ENCODE data around the gene RPP25L. TPM values are rescaled to one million over a fixed set of nuclear protein-coding genes. Genes with fewer than 3 reads are reported as not detected.

Gene RPP25L
- total RNA-seq, 4 donors from 2014 or later = 25.1 to 37.4 (median 28.0) TPM

GRCh38 chr9:34651876-34652601, 40.1 kb upstream of the RPP25L start, which contains the start of gene IL11RA:
TSS of gene IL11RA (plus strand) at chr9:34652185. CDS start at chr9:34655218, 3,033 bp downstream.
- Histone ChIP-seq H3K36me3 (peaks cover 0 to 21% (median 3%) of the 10 kb centered on the region in 3 donors), H3K27me3 (no peaks in the 10 kb centered on the region), H3K27ac (peak within 1 kb of the TSS; percentile 54 to 88 (median 84)), H3K4me1 (peaks cover 43 to 73% (median 57%) of the 10 kb centered on the region in 3 donors), H3K9me3 (no peaks in the 10 kb centered on the region), H3K4me3 (peak within 1 kb of the TSS; percentile 18 to 63 (median 37))
- intact Hi-C loops (cut with DNase I) = no loop called here
- DNase-seq = no peak
- TF ChIP-seq POLR2A (IDR thresholded peaks at IDR 0.05) = peak in 2 of 4 donors; percentile 9 to 25
- TF ChIP-seq CTCF (IDR thresholded peaks at IDR 0.05) = no peak
- 4 to 5% methylated on average over 5 to 8 of the region's 24 CpGs for WGBS, 2 donors

- Histone ChIP-seq H3K36me3 (peaks cover 0 to 21% (median 3%) of the 10 kb centered on the region in 3 donors), H3K27ac (peak overlapping the region; percentile 54 to 88 (median 84)), H3K4me3 (peak overlapping the region in 3 of 4 donors; percentile 33 to 63 (median 41)), H3K4me1 (peaks cover 44 to 79% (median 58%) of the 10 kb centered on the region in 3 donors), H3K27me3 (no peaks in the 10 kb centered on the region), H3K9me3 (no peaks in the 10 kb centered on the region)
- DNase-seq = no peak
- 6 to 54% methylated on average over 3 to 4 of the region's 4 CpGs for WGBS, 2 donors
- TF ChIP-seq POLR2A (IDR thresholded peaks at IDR 0.05) (no peak), CTCF (IDR thresholded peaks at IDR 0.05) (no peak)
- intact Hi-C loops (cut with DNase I) = no loop called here
Measured at GRCh38 chr9:34651321-34651720, 39.4 kb upstream of the RPP25L start.

GRCh38 chr9:34650816-34651215, 38.9 kb upstream of the RPP25L start:
- Histone ChIP-seq H3K4me3 (no peak overlapping the region), H3K36me3 (peaks cover 0 to 21% (median 3%) of the 10 kb centered on the region in 3 donors), H3K27ac (peak overlapping the region in 3 of 4 donors; percentile 81 to 88 (median 88)), H3K4me1 (peaks cover 44 to 83% (median 58%) of the 10 kb centered on the region in 3 donors), H3K27me3 (no peaks in the 10 kb centered on the region), H3K9me3 (no peaks in the 10 kb centered on the region)
- intact Hi-C loops (cut with DNase I) = no loop called here
- TF ChIP-seq CTCF (IDR thresholded peaks at IDR 0.05) (no peak), POLR2A (IDR thresholded peaks at IDR 0.05) (no peak)
- WGBS, 2 donors = 100% methylated on average over 1 of the region's 5 CpGs; no CpG with 5 or more reads in 1 of the 2 donors
- DNase-seq = no peak

- TF ChIP-seq POLR2A (IDR thresholded peaks at IDR 0.05) = no peak
- TF ChIP-seq CTCF (IDR thresholded peaks at IDR 0.05) = no peak
- Histone ChIP-seq H3K27ac (no peak overlapping the region), H3K4me3 (no peak overlapping the region), H3K9me3 (no peaks in the 10 kb centered on the region), H3K4me1 (peaks cover 36 to 62% (median 40%) of the 10 kb centered on the region in 3 donors), H3K36me3 (peaks cover 0 to 21% (median 3%) of the 10 kb centered on the region in 3 donors), H3K27me3 (no peaks in the 10 kb centered on the region)
- DNase-seq = no peak
- WGBS, 2 donors = 93% methylated on average over 6 to 7 of the region's 8 CpGs
- intact Hi-C loops (cut with DNase I) = no loop called here
Measured at GRCh38 chr9:34648673-34649072, 36.8 kb upstream of the RPP25L start.

GRCh38 chr9:34647651-34648050, 35.8 kb upstream of the RPP25L start:
- intact Hi-C loops (cut with DNase I) = no loop called here

More at GRCh38 chr9:34647651-34648050, 35.8 kb upstream of the RPP25L start:
- peaks cover 0 to 21% (median 3%) of the 10 kb centered on the region in 3 donors for H3K36me3 ChIP-seq
- peak overlapping the region; percentile 54 to 80 (median 78) for H3K4me3 ChIP-seq
- H3K27ac ChIP-seq = peak overlapping the region in 3 of 4 donors; percentile 88 to 92 (median 89)
- no peaks in the 10 kb centered on the region for H3K27me3 ChIP-seq
- no peak for TF ChIP-seq POLR2A (IDR thresholded peaks at IDR 0.05)
- no peak for TF ChIP-seq CTCF (IDR thresholded peaks at IDR 0.05)
- DNase-seq = no peak
- peaks cover 30 to 52% (median 30%) of the 10 kb centered on the region in 3 donors for H3K4me1 ChIP-seq
- H3K9me3 ChIP-seq = no peaks in the 10 kb centered on the region
- WGBS, 2 donors = 38 to 42% methylated on average over 8 to 10 of the region's 10 CpGs

Data from esophagus squamous epithelium (tissue), 5 donors.